Occipital lobe (tissue), 2 donors: Measurements from ENCODE around the gene DNASE1L1. TPM values are rescaled to one million over a fixed set of nuclear protein-coding genes. Genes with fewer than 3 reads are reported as not detected.
A peak's percentile ranks its signal among the peaks of the same experiment; 100 is the strongest.

Experiments
- DNase-seq: peaks from one replicate; lab custom pipeline; 2025; lab: John Stamatoyannopoulos, UW
- total RNA-seq: library from RNA; depleted of rRNA; stranded (reverse); fragments of >200 nt; gene quantifications from one replicate; pipeline ENCODE4 v1.2.3, GENCODE V29; 2014

DNASE1L1 gene
- total RNA-seq, 1 donor from 2014 or later, result 4.4 TPM

DNA sequence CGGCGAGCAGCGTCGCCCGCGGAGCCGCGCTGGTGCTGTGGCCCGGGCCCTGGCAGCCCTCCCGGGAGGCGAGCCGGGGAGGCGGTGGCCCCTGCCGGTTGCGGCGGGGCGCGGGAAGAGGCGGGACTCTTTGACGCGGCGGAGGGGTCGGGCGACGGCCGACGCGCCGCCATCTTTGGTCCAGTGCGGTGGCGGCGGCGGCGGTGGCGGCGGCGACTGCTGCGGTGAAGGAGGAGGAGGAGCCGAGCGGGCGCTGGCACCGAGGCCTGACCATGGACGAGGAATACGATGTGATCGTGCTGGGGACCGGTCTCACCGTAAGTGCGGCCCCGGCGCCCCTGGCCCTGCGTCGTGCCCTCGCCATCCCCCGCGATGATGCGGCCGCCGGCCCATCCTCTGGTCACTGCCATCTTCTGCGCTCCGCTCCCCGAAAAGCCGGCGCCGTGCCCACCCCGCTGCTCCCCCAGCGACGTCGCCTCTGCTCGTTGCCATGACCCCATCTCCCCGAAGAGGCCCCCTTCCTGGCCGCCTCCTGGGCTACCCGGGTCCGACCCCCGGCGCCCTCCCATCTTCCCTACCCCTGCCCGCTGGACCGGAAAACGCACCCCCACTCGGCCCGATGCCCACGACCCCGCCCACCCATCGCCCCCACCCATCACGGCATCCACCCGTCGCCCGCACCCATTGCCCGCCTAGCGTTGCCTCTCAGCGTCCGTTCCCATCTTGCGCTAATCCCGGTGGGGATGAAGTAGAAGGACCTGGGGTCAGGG is 28.1 kb upstream of the DNASE1L1 start, which contains the start of gene GDI1:
TSS of gene GDI1 (plus strand) at position 172 of the 770 bp plus-strand sequence. CDS start at position 273, 101 bp downstream.
- no peak for DNase-seq

DNA sequence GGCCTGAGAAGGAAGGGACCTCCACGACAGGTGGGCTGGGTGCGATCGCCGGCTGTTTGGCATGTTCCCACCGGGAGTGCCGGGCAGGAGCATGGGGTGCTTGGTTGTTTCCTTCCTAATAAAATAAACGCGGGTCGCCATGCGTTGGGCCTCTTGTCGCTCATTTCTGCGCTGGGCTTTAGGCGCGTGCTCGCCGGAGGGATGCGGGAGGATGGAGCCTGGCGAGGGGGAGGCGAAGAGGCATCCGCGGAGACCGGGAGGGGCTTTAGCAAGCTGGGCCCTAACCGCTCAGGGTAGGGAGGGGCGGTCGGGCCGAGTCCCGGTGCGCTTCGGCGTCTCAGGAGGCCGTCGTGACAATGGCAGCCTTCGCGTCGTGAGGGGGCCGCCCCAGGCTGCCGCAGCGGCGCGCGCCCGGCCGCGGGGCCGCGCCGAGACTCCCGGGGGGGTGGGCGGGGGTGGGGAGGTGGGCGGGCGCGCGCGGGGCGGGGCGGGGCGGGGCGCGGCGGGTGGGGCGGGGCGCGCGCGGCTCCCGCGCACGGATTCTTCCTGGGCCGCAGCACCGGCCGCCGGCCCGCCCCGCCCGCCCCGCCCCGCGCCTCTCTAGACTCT is 27.4 kb upstream of the DNASE1L1 start:
- DNase-seq, result no peak

DNA sequence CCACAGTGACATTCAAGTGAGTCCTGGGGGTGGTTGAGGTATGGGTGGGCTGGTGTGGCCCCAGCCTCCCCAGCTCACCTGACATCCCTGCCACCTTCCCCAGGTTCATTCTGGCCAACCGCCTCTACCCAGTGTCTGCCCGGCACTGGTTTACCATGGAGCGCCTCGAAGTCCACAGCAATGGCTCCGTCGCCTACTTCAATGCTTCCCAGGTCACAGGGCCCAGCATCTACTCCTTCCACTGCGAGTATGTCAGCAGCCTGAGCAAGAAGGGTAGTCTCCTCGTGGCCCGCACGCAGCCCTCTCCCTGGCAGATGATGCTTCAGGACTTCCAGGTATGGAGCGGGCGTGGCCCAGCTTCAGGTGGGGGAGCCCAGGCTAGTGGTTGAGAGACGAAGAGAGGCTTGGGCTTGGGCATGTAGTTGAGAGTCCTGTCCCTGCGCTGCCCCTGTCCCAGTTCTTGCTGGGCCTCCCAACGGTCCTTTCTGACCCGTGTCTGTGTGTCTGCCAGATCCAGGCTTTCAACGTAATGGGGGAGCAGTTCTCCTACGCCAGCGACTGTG is 26.2 kb upstream of the DNASE1L1 start:
- DNase-seq, result no peak

DNA sequence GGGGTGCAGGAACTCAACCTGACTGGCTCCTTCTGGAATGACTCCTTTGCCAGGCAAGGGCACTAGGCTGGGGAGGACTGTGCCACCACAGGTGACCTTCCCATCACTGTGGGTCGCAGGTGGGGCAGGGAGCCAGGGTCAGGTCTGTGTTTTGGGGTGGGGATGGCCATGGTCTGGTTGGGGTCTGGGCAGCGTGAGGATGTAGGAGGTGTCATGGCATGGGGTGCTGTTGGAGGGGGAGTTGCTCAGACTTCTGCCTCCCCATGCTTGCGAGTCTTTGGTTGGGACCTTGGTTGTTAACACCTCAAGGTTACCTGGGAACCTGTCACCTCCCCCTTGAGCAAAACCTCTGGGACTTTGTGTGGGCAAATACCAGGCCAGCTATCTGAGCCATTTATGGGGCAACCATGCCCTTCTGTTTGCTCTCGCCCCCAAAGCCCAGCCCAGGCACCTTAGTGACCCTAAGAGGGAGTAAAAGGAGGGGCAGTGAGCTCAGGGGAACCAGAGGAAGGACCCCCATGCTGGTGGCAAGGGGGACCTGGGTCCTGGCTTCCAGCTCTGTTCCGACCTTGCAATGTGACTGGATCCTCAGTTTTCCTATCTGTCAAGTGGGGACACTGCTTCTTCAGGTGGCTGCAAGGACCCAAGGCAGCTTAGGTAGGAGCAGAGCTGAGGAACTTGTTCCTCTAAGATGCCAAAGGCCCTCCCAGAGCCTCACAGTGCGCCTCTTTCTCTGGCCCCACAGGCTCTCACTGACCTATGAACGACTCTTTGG is 25.5 kb upstream of the DNASE1L1 start:
- no peak for DNase-seq

DNA sequence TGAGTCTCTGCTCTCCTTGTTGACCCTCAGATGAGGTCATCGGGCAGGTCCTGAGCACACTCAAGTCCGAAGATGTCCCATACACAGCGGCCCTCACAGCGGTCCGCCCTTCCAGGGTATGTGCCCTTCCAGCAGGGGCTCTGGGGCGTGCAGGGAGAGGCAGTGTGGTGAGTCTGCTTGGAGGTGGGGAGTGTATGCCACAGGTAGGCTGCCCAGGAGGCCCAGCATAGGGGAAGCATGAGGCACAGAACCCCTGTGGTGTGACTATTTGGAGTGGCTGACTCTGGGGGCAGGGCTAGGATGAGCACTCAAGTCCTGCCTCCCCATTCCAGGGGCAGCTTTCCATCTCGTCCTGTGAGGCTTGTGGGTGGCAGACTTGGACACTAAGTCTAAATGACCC is 24.6 kb upstream of the DNASE1L1 start:
- no peak for DNase-seq

DNA sequence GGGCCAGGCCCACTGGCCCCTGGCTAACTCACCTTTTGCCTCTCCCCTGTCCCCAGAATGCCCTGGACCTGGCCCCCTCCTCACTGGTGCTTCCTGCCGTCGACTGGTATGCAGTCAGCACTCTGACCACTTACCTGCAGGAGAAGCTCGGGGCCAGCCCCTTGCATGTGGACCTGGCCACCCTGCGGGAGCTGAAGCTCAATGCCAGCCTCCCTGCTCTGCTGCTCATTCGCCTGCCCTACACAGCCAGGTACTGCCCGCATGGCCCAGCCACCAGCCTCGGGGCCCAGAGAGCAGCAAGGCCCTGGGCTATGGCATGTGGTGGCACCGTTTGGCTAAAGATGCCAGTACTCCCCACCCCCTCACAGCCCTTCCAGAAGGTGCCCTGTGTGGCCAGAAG is 23.2 kb upstream of the DNASE1L1 start:
- no peak for DNase-seq

DNA sequence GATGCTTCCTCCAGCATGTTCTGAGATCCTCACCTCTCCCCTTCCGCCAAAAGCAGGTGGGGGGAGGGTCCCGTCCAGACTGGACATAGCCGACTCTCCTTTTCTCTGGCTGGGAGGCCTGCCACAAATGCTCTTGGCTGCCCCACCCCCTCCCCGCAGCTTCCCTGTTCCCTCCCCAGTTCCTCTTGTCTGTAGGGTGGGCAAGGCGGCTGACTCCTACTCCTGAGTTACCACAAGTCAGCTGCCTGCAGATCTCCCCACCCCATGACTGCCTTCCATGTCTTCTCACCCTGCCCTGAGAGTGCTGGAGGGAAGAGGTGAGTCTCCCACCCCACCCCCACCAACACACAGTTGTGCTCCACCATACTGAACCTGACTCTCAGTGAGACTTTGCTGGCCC is 22.3 kb upstream of the DNASE1L1 start:
- no peak for DNase-seq

DNA sequence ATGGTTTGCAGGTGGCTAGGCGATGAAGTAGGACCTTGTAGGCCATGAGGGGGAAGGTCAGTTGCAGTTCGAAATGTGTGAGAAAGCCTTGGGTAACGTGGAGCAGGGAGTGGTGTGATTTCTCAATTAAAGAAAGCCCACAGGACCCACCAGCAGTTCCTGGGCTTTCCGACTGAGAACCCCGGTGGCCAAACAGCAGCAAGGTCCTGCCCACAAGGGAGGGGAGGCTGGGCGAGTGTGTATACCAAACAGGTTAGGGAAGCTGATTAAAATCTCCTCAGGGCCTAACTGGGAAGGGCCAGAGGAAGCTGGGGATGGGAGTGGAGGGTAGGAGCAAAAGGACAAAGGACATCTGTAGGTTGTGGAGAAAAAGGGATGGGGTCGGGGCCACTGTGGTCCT is 21.9 kb upstream of the DNASE1L1 start:
- no peak for DNase-seq

DNA sequence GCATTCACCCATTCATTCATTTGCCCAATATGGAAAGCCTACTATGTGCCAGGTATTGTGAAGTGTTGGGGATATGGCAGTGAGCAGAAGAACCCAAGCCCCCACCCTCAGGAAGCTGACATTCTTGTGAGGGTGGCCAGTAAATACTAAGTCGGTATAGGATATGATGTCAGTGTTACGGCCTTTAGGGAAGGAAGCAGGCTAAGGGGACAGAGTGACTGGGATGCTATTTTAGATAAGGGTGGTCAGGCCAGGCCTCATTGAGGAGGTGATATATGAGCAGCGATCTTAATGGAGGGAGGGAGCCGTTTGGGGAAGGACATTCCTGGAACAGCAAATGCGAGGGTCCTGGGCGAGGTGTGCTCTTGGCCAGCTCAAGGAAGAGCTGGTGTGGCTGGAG is 21.4 kb upstream of the DNASE1L1 start:
- no peak for DNase-seq

DNA sequence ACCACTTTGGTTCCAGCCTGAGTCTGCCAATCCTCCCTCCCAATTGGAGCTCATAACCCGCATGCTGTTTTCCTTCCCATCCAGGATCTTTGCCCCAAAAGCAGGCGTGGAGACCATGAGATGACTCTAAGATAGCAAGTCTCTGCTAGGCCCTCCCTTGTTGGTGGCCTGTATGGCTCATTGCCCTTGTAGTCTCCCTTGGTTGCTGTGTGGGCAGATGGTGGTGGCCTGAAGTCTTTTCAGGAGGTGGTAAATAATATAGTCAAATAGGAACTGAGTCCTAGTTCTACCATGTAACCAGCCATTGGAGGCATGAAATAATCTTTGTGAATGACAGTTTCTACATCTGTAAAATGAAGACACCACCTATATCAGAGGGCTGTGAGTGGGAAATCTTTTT is 20.7 kb upstream of the DNASE1L1 start:
- DNase-seq, result no peak

DNA sequence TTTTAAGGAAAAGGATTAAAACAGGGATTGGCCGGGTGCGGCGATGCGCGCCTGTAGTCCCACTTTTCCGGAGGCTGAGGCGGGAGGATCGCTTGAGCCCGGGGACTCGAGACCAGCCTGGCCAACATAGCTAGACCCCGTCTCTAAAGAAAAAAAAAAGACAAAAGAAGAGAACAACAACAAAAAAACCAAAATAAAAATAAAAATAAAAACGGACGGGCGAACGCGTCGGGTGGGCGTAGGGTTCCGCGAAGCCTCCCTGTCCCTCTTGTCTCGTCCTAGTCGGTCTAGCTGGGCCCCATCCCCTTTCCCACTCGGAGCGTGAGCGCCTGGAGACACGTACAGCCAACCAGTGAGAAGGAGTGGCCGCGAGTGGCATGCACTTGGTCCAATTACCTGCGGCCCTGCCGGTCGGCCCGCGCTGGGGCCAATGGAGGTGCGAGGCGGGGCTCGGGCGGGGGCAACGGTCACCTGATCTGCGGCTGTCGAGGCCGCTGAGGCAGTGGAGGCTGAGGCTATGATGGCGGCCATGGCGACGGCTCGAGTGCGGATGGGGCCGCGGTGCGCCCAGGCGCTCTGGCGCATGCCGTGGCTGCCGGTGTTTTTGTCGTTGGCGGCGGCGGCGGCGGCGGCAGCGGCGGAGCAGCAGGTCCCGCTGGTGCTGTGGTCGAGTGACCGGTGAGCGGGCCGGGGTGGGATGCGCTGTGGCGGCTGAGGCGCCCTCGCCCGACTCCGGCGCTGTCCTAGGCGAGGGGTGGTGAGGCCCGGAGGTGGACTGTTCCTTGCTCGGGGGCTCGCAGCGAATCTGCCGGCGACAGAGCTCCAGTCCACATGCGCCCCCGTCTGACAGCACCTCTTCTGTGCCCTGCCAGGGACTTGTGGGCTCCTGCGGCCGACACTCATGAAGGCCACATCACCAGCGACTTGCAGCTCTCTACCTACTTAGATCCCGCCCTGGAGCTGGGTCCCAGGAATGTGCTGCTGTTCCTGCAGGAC is 19.4 kb upstream of the DNASE1L1 start, which contains the start of gene ATP6AP1:
TSS of gene ATP6AP1 (plus strand) at position 502 of the 996 bp plus-strand sequence. CDS start at position 518, 16 bp downstream.
- DNase-seq, result peak; percentile 83

DNA sequence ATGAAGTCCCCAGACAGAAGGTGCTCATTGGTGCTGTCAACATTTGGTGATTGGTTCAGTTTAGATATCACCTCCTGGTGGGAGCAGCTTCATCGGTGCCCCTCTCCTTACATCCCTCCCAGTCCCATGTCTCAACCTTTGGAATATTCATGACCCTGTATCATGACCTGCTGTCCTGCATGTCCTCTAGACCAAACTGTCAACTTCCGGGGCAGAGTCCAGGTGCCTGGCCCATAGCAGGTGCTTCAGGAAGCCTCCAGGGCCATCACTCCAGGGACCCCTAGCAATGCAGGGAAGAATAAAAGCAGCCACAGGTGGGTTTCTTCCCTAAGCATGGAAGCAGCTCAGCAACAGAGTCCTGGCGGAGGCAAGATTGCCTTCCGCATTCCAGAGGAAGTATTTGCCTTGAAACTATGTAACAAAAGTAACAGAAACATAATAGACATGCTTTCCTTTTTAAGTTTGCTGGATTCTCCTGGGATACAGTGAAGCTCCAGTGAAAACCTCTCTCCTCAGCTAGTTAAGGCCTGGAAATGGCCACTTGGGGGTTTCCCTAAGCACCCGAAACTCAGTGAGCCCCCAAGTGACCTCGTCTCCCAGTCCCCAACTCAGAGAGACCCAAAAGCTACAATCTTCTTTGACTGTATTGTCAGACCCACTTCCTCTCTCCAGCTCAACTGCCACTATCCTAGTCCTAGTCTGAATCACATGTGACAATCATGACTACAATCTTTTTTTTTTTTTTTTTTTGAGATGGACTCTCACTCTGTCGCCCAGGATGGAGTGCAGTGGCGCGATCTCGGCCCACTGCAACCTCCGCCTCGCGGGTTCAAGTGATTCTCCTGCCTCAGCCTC is 18.1 kb upstream of the DNASE1L1 start:
- DNase-seq, result no peak

DNA sequence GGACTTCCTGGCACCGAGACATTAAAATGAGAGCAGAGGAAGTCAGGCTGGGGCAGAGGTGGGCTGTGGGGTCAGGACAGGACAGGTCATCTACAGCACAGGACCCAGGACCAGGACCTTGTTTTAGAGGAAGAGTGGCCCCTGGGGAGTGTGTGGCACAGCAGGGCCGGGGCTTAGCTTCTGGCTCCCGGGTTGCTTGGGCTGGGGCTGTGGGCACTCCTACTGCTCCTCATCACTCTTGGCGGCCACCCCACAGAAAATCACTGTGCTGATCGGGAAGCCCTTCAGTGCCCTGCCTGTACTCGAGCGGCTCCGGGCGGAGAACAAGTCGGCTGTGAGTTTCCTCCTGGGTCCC is 11.3 kb upstream of the DNASE1L1 start:
- DNase-seq, result no peak

DNA sequence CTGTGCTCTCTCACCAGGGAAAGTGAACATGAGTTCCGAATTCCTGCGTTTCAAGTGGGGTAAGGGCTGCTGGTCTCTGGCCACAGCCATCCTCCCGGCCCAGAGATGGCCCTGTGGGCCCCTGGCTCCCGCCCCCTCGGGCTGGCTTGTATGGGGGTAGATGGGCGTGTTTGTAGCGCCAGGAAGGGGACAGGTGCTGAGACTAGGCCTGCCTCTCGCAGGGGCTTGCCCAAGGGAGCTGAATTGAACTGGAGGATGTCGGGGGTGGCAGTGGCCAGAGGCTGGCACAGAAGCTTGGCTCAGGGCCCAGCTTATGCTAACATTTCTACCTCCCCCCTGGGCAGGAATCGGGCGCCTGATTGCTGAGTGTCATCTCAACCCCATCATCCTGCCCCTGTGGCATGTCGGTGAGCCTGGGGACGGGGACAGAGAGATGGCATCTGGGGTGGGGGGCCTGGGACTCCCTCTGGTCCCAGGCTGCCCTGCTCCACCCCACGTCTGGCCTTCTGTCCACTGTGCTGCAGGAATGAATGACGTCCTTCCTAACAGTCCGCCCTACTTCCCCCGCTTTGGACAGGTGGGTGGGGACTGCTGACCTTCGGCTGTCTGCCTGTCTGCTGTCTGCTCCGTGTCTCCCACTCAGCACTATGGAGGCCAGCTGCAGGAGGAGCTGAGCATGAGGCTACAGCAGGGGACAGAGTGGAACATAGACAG is 10.8 kb upstream of the DNASE1L1 start:
- DNase-seq, result no peak

DNA sequence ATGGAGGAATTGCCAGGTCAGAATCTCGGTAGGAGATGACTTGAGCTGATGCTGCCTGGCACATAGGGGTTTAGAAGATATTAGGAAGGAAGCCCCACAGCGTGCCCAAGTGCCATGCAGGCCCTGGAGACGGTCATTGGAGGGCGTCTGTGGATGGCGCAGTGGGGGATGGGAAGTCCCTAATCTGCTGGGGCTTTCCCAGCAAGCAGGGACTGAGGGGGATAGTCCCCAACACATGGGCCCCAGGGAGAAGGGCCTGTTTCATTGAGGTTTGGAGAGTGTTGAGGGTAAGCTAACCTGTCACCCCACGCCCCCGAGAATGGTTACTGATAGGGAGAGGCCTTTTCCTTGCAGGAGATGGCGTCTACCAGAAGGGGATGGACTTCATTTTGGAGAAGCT is 10.1 kb upstream of the DNASE1L1 start:
- no peak for DNase-seq

DNA sequence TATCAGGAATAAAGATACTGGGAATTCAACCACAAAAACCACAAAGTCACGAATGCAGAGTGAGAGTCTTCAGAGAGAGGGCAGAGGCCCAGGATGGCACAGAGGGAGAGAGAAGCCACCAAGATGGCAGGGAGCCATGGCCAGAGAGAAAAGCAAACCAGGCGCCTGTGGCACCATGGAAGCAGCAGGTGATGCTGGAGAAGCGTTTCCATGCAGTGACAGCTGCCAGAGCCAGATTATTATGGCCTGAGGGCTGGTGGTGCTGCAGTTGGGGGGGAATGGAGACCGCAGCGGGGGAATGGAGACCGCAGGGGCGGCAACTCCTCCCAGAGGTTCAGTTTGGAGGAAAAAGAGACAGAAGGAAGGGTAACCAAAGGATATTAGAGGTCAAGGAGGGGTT is 8.1 kb upstream of the DNASE1L1 start:
- no peak for DNase-seq

DNA sequence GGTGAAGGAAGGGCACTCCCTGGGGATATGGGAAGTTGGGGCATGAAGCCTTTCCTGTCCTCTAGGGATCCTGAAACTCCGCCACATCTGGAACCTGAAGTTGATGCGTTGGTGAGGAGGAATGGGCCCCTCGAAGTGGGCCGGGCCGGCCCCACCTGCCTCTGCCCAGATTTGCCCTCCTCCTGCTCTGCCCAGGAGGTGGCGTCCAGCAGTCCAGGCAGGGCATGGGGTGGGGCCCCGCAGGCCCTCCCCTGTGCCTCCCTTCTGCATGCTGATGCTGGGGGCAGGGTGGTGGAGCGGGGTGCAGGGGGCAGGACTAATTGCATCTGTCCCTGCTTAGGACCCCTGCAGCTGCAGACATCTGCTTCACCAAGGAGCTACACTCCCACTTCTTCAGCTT is 4.1 kb upstream of the DNASE1L1 start:
- DNase-seq, result no peak

DNA sequence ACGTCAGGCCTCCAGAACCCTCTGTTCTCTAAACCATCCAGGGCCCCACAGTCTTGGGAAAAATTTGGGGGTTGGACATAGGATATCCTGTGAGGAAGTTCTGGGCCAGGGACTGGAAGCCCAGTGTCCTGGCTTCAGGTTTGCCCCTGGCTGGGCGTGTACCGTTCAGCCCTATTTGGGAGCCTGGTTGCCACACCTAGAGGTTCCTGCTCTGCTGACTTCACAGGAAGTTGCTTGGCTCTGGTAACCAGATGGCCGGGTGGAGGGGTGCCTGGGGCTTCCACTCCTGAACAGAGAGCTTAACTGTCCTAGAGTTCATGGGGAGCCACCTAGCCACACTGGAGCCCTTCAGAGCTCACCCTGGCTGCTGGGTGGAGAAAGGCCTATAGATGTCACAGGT is 3.4 kb upstream of the DNASE1L1 start:
- no peak for DNase-seq

DNA sequence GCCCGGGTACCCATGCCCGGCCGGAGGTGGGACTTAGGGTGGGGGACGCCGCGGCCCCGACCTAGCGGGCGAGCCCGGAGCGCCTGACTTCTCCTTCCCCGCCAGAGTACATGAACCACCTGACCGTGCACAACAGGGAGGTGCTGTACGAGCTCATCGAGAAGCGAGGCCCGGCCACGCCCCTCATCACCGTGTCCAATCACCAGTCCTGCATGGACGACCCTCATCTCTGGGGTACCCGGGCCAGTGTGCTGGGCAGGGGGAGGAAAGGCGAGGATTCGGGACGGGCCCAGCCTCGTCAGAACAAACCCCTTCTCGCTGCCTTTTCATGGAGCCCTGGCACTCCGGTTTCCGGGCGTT is 2.9 kb upstream of the DNASE1L1 start:
- DNase-seq, result no peak
